Measurements from ENCODE around the gene GOLGA6L6.
"Not testable (repeated sequence)": the region's sequence is repeated elsewhere in the genome, so short reads cannot be mapped to it uniquely, and the experiment has no call there.

GOLGA6L6 gene

DNA sequence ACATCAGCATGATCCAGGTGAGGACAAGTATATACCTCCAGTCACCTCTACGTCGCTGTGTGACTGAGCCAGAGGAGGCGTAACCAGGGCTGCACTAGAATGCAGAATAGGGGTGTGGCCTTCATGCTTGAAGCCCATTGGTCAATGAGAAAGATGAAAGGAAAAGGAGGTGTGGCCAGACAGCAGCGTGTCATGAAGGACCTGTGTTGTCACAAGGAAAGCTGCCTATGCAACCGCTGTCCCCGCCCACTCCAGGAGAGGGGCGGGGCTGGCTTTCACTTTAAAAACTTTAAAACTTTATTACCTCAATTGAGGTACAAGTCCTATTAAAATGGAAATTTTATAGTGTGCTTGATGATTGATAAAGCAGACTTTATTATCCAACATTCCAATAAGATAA, at the start of gene GOLGA6L6:
TSS of gene GOLGA6L6 (minus strand) at position 101 of the 400 bp plus-strand sequence. CDS start at position 10, 91 bp downstream.
- in situ Hi-C loops (cut with HindIII; ENCODE audit: low sequenced_read_pairs): not testable (repeated sequence)

DNA sequence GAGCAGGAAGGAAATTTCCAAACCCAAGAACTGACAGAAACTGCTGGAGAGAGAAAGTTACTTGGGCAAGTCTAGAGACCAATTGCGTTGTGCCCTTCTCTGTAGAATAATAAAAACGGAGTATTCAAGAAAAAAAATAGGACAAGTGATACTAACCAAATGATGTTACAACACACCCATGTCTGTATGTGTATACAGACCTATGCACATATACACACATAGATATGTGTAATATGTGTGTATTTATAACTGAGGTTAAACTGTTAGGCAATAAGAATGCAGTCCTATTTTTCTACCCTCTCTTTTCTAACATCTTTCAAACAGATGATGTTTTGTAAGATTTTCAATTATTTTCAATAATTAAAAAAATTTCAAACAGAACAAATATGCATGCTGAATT, 48.5 kb upstream of the GOLGA6L6 start:
- in situ Hi-C loops (cut with HindIII; ENCODE audit: low sequenced_read_pairs): not testable (repeated sequence)

GRCh38 chr15:20586821-20587220, 45.2 kb upstream of the GOLGA6L6 start:
- in situ Hi-C loops (cut with HindIII; ENCODE audit: low sequenced_read_pairs): not testable (repeated sequence)

DNA sequence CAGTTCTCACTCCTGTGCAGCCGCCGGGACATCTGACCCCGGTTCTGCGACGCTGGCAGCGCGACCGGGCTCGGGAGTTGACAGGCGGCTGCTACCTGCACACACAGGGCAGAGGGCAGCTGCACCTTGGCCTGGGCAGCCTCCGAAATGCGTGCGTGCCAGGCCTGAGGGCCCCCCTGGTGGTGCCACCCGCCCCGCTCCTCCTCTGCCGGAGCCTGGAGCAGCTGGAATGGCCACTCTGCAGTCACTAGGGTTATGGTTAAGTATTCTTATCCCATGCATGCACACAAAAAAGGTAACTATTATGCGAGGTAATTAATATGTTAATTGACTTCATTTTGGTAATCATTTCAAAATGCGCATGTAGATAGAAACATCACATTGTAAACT, 41.1 kb upstream of the GOLGA6L6 start:
- in situ Hi-C loops (cut with HindIII; ENCODE audit: low sequenced_read_pairs): not testable (repeated sequence)

- in situ Hi-C loops (cut with HindIII; ENCODE audit: low sequenced_read_pairs): not testable (repeated sequence)
Observed at GRCh38 chr15:20582109-20582725, 40.6 kb upstream of the GOLGA6L6 start.

DNA sequence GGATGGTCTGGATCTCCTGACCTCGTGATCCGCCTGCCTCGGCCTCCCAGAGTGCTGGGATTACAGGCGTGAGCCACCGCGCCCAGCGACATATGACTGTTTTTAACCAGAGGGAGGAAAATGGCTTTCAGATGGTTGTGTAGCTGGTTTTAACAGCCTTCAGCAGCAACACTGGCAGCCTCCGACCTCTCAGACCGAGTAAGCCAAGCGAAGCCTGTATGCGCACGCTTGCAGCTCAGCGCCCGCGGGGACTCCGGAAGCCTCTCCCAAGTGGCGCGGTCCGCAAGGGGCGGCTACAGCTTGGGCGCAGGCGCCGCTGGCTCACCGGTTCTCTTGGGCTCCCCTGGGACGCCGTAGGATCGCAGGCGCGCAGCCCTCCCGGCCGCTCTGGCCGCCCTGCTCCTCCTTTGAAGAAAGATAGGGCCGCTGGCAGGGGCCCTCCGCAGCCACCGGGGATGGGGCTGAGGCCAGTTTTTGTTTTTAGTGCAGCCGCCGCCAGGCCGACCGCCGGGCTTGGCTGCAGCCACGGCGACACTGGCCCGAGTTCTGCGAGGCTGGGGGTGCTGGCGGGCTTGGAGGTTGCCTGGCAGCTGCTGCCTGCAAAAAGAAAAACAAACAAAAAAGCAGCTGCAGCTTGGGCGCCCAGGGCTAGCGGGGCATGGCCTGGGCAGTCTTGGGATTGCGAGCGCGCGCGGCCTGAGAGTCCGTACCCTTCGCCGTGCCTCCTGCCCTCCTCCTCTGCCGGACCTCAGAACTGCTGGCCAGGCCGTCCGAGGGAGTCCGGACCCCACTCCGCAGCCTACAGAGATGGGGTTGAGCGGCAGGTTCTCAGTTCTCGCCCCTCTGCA, 39.9 kb upstream of the GOLGA6L6 start:
- in situ Hi-C loops (cut with HindIII; ENCODE audit: low sequenced_read_pairs): not testable (repeated sequence)

DNA sequence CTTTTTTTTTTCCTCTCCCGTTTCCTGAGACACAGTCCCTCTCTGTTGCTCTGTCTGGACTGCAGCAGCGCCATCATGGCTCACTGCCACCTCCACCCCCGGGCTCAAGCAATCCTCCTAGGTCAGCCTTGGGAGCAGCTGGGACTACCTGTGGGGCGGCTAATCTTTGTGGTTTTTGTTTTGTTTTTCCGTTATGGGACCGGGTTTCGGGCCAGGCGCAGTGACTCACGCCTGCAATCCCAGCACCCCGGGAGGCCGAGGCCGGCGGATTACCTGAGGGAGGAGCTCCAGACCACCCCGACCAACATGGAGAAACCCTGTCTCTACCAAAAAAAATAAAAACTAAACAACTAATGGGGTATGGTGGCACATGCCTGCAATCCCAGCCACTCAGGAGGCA, 38.1 kb upstream of the GOLGA6L6 start:
- in situ Hi-C loops (cut with HindIII; ENCODE audit: low sequenced_read_pairs): not testable (repeated sequence)

- in situ Hi-C loops (cut with HindIII; ENCODE audit: low sequenced_read_pairs): not testable (repeated sequence)
Observed at GRCh38 chr15:20551289-20551688, 9.7 kb upstream of the GOLGA6L6 start.

DNA sequence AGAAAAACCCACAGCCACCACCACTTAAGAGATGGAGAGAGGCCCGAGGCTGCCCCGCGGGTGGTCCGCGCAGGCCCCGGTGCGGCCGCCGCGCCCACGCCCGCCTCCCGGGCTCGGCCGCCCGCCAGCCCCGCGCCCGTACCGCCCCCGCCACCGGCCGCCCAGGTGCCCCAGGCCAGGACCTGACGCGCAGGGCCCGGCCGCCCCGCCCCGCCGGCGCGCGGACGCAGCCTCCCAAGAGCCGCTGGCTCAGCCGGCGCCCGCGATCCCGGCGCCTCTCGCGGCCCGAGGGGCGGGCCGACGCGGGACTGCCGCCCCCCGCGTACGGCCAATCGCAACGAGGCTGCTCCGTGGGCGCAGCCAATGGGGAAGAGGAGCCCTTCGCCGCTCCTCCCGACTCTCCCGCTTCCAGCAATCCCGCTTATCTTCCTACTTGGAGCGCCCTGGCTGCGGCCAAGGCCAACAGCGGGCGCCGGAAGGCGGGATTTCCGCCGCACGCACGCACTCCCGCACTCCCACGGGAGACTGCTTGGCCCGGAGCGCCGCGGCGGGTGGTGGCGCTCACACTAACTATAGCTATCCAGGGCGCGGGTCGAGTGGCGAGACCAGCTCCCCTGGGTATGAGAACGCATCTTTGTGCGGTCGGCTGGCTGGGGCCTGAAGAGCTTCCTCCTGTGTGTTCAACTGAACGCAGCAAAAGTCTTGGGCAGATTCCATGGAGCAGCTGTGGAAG, 35.5 kb downstream of the GOLGA6L6 start:
- in situ Hi-C loops (cut with HindIII; ENCODE audit: low sequenced_read_pairs): not testable (repeated sequence)

- in situ Hi-C loops (cut with HindIII; ENCODE audit: low sequenced_read_pairs): not testable (repeated sequence)
Observed at GRCh38 chr15:20502839-20503238, 38.8 kb downstream of the GOLGA6L6 start.

DNA sequence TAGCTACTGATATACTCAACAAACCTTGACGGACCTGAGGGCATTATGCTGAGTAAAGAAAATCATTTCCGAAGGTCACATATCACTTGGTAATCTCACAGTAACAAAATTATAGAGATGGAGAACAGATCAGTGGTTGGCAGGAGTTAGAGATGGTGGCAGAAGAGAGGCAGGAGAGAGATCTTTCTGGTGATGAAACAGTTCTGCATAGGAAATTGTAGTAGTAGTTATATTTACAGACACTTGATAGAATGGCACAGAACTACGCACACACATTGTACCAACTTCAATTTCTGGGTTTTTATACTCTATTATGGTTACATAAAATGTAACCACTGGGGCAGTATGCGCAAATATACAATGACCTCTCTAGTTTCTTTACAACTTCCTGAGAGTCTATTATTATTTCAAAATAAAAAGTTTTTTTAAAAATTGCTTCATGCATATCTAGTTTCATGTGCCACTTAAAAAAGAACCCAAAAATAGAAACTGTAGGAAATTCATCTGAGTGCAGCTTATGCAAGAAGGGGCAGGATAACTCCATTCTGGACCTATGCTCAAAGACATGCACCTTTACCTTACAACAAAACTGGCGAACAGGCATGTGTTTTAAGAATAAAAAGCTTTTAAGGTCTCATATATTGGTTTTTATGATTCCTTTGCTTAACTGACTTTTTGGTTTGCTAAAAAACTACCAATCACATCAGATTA, 39.9 kb downstream of the GOLGA6L6 start:
- in situ Hi-C loops (cut with HindIII; ENCODE audit: low sequenced_read_pairs): not testable (repeated sequence)

- in situ Hi-C loops (cut with HindIII; ENCODE audit: low sequenced_read_pairs): not testable (repeated sequence)
Observed at GRCh38 chr15:20497781-20498180, 43.8 kb downstream of the GOLGA6L6 start.

DNA sequence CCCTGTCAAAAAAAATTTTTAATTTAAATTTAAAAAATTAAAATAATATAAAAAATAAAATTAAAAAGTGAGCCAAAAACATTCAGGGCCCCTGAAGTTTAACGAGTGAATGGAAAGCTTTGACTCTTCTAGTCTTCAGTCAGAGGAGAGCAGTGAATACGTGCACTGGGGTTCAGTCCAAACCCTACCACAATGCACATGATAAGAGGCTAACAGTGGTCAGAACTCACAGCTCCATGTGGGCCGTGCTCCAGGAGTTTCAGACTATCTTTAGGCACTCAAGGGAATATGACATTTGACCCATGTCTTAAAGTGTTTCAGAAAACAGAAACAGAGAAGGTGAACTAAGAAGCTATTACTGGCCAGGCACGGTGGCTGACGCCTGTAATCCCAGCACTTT, 48.6 kb downstream of the GOLGA6L6 start:
- in situ Hi-C loops (cut with HindIII; ENCODE audit: low sequenced_read_pairs): not testable (repeated sequence)

GRCh38 chr15:20492598-20492997, 49.0 kb downstream of the GOLGA6L6 start:
- in situ Hi-C loops (cut with HindIII; ENCODE audit: low sequenced_read_pairs): not testable (repeated sequence)

GRCh38 chr15:20489320-20489719, 52.3 kb downstream of the GOLGA6L6 start:
- in situ Hi-C loops (cut with HindIII; ENCODE audit: low sequenced_read_pairs): not testable (repeated sequence)

Data from endothelial cell of hepatic sinusoid (primary cell).